Measurements from ENCODE around the gene MXRA7.
A peak's percentile ranks its signal among the peaks of the same experiment; 100 is the strongest.

GRCh38 chr17:76707985-76708807 lies 2.6 kb downstream of the MXRA7 start:
- TF ChIP-seq CTCF (IDR thresholded peaks at IDR 0.05; ENCODE audit: low read depth, low read length) (peak; percentile 53), EZH2phosphoT487 (IDR thresholded peaks at IDR 0.05; ENCODE audit: low read depth) (no peak)

Data from OCI-LY3 (cell line).